Midbrain (tissue), 1 donor: ENCODE data around the gene SNCAIP.
A peak's percentile ranks its signal among the peaks of the same experiment; 100 is the strongest.
"Not testable (repeated sequence)": the region's sequence is repeated elsewhere in the genome, so short reads cannot be mapped to it uniquely, and the experiment has no call there.

Experiments used
- DNase-seq: peaks from one replicate; lab custom pipeline; 2025; lab: John Stamatoyannopoulos, UW

The SNCAIP gene

DNA sequence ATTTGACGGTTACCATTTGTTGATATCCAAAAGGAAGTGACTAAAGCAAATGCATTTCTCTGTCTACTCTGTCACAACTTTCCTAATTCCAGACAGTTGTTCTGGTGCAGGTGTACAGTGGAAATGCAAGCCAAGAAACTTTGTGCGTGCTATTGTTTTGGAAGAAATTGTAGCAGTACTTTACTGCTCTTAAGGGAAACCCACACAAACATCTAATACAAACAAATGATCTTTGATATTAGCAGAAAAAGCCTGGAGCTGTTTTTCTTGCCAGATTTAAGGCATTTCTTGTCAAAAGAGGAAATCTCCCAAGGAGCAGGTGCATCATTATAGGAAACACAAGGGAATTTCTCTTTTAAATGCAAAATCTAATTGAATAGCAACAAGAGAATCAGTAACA, 2.0 kb downstream of the SNCAIP start:
- DNase-seq: no peak

DNA sequence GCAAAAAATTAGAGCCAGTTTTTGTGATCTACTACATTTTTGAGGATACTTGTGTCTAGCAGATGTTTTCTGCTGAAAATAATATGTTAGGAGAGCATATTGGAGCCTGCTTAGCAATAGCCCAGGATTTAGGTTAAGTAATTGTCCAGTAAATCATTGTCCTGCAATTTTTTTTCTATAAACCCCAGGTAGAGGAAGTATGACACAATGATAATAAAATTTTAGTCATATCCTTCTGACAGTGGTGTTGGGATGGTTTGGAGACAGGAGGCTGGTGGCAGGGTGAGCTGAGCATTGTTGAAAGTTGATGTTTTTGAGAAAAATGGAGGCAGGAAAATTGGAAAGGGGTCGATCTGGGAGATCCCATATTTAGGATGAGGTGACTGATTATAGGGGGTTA, 3.5 kb downstream of the SNCAIP start:
- no peak for DNase-seq

DNA sequence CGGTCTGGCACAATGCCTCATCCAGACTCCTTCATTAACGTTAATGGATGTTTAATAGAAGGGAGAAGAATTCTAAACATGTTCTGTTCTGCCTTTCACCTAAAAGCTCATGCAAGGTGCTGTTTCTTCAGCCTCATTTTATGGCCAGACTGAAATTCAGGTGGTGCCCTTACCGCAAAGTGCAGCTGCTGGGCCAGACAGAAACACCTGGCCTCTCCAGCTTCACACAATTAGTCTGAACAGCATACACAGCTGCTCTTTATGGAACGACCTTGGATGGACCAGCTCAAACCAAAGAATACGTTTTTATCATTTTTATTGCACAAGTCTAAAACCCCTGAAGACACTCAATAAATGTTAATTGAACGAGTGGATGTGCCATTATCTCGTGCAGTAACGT, 4.6 kb downstream of the SNCAIP start:
- no peak for DNase-seq

DNA sequence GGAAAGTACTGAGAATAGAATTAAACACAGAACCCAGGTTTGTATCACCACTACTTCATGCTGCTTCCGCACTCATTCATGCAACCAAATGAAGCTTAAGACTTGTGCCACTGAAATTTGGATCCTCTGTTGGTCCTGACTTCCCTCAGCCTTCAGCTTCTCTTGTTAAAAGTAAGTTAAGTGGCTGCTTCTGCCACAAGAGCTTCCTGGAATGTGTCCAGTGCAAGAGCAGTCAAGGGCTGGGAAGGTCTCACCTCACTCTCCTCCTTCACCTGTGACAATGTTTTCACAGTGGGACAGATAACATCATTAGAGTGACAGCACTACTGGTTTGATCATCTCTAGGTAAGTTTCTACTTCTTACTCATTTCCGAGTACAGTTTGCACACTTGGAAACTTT, 7.9 kb downstream of the SNCAIP start:
- no peak for DNase-seq

DNA sequence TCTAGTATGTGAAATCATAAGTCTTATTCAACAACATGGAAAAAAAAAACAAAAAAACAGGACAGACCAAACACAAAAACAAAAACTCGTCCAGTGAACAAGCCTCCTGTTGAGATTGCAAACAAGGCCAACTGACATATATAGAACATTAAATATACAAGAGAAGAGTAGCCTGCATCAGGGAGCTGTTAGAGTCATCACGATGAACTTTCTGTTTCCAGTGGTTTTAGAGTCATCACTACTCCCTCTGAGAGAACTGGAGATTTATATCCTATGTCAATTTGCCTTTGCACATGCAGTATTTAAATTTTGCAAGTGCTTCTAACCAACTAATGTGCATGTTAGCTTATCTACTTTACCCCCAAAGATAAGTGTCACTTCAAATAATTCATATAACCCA, 9.9 kb downstream of the SNCAIP start:
- no peak for DNase-seq

DNA sequence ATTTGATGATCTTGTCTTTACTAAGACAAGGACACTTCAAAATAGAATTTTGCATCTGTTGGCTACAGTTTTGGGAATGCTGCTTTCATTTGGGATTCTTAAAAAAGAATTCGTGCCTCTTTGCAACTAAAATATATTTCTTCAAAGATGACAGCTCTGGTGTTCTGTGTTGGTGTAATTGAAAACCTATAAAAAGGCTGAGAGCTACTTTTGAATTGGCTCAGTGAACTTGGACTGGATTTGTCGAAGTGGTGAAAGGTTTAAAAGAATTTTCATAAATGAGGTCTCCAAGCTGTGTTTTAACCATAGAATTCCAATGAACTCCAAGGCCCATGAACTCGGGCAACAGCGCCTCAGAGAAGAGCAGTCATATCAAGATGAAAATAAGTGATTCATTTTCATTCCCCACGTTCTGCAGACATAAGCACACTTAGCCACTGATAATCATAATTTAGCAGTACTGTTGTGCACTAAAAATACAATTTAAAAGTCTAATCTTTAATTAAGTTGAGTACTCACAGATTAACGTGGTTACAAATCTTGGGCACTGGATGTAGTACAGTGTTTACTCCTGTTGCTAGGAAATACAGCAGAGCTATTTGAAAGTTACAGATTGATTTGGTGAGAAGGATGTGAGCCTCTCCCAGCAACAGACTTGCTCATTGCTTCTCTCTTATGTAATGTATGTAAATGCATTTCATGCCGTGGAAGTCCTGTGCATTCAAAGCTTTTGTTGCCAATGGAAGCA, 10.9 kb downstream of the SNCAIP start:
- no peak for DNase-seq

DNA sequence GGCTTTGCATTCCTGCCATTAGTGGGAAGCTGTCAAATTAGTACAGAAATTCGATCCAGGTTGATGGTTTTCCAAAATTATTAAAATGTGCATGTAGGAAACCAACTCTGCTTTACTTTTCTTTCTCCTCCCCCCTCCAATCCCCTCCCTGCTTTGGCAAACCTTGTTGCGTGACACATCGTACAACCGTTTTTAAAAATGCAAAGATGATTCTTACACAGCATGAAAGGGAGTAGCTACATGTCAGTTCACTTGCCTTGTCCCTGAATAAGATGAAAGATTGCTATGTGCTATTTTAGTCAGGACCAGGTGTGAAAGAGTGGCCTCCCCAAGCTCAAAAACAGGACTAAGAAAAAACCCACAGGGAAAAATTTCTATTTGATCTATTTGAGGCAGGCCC, 11.7 kb downstream of the SNCAIP start:
- no peak for DNase-seq

DNA sequence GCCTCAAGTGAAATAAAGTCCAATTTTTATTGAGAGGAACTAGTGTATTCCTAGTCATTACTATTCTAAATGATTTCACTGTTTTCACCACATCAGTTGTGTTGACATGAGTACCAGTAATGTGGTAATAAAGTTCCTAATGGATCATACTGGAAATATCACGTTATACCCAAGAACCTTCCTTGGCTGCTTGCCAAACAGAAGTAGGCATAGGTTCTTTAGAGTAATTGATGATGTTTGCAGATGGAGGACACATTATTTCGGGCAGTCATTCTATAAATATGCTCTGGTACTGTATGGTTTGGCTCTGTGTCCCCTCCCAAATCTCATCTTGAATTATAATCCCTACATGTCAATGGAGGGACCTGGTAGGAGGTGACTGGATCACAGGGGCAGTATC, 15.1 kb downstream of the SNCAIP start:
- DNase-seq: no peak

DNA sequence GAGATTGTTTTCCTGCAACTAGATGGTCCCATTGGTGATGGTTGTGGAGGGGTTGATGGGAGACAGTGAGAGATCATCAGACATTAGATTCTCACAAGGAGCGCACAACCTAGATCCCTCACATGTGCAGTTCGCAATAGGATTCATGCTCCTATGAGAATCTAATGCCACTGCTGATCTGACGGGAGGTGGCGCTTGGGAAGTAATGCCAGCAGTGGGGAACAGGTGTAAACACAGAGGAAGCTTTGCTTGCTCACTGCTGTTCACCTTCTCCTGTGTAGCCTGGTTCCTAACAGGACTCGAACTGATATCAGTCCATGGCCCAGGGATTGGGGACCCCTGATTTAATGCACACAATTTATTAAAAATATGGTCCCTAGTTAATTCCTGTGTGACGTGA, 18.8 kb downstream of the SNCAIP start:
- DNase-seq: no peak

DNA sequence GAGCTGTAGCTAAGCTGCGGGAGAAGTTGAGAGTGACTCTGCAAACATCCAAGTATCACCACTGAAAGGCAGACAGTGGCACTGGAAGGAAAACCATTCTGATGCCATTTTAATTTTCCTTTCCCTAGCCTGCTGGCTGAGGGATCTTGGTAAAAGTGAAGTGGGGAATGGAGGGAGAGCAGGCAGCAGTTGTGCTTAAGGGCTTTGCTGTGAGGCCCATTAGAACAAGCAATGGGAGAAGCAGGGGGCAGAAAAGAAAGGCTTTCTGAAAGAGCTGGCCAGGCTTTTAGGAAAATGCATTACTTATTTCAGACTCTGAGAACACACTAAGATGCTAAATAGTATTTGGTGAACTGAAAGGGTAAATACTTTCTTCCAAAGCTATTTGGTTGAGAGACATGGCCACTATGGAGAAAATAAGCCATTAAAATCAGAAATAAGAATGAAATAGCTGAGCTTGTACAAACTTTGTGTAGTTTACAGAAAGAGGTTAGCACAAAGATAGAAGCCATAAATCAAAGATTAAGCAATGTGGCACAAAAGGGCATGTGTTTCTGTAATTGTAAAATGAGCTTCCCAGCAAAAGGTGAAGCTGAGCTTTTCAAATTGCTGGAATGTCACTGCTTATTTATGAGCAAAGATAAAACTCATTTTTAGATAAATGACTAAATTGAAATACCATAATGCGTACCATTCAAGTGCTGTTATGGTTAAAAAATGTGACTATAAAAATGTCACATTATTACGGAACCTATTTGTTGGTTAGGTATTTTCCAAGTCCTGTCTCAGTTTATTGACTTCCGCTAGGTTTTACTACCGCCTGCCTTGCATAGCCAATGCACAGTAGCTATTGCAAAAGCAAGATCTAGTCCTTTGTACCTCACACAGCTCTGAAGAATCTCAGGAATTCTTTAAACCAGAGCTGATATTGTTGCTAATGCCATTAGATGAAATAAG, 20.8 kb downstream of the SNCAIP start:
- no peak for DNase-seq

DNA sequence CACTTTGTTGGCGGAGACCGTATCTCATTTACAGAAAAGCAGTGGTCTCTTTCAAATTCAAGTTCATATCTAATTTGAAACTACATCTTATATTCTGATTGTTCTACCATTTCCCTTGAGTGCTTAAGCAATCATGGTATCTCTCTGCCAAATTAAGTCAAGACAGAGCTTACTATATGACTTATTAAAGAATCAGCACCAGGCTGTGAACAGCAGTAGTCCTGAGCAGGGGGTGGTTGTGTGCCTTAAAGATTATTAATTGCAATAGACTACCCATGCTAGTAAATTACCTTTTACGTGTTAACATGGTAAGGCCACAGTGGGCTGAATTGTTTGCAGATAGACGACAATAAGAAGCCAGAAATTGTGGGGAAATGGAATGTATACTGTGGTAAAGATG, 21.5 kb downstream of the SNCAIP start:
- no peak for DNase-seq

DNA sequence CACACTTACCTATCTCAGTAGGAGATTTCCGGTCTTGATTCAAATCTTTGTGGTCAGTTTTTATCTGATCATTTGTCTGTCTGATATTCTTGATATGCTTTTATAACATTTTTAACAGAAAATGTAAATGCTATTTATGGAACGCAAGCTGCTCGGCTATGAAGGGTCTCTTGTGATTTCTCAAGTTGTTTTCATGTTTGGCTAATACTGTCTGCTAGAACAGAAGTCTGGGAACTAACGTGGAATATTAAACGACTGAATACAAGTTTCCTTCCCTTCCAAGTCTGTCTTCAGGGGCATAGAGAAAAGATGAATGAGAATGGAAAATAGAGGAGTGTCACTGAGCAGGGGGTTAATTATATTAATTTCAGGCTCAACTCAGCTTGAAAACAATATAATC, 27.6 kb downstream of the SNCAIP start:
- DNase-seq: no peak

DNA sequence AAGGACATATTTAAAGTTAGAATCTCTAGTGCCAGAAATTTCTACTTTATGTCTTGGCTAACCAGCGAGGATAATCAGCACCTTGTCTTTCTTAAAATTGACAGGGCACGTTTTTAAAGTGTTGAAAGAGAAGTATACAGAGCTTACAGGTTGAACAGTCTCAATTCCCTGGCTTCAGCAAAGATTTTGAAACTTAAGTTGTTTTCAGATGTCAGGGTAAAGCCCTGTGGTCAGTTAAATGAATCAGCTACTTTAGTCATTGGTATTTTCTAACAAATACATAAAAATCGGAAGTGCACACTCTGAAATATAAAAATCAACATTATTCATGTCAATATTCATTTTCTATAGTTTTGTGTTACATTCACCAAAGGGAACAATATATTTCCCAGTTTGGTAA, 29.1 kb downstream of the SNCAIP start:
- DNase-seq: no peak

DNA sequence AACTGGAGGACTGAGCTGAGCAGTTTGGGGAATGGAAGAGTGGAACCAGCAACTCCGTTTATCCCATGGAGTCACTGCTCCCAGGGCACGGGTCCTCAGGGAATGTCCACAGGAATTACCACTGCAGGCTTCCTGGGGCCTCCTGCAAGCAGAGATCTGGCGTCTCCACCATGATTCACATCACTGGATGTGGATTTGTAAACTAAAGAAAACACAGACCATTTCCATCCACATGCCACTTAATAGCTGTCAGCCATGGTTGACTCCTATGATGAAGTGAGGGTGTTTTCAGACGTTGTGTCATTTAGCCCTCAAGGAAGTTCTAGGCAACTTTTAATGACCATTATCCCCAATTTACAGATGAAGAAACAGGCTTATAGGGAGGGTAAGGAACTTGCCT, 30.2 kb downstream of the SNCAIP start:
- DNase-seq: no peak

DNA sequence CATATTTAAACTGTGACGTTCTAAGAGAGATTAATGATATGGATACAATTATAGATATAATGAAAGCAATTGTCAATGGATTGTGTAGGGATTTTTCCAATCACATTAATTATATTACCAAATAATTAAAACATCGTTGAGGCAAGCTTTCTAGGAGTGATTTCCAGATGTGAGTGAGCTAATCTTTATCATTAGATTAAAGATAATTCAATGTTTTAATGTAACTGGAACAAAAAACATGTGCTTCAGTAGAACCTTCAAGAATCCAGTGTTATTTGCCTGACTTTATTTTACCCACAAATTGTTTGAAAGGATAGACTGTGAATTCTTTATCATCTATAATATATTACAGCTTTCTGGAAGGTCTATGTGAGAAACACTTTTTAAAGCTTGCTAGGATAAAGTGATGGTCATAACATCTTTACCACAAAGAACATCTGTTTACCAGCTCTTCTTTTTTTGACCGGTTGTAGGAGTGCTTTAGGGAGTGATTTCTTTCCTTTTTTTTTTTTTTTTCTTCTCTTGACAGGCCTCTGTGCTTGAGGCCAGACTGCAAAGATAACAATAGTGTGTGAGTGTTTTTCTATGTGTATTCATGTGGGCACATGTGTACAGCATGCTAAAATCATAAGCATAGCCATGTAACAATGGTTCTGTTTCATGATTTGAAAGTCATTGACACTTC, 35.0 kb downstream of the SNCAIP start:
- DNase-seq: no peak

DNA sequence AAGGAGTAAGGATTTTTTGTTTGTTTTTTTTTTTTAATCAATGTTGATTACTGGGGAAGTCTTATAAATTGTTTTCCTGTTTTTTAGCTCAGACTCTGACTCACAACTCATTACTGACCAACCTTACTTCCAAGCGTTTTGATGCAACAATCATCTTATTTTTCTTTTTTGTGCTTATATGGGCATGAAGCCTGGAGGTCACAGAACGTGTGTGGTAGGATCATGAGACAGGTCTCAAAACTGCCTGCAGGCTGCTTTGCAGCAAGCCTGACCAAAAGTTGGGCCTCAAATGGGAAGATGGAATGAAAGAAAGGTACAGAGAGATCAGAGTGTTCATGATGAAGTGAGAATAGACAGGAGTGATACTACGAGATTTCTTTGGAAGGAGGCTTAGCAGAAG, 38.5 kb downstream of the SNCAIP start:
- no peak for DNase-seq

DNA sequence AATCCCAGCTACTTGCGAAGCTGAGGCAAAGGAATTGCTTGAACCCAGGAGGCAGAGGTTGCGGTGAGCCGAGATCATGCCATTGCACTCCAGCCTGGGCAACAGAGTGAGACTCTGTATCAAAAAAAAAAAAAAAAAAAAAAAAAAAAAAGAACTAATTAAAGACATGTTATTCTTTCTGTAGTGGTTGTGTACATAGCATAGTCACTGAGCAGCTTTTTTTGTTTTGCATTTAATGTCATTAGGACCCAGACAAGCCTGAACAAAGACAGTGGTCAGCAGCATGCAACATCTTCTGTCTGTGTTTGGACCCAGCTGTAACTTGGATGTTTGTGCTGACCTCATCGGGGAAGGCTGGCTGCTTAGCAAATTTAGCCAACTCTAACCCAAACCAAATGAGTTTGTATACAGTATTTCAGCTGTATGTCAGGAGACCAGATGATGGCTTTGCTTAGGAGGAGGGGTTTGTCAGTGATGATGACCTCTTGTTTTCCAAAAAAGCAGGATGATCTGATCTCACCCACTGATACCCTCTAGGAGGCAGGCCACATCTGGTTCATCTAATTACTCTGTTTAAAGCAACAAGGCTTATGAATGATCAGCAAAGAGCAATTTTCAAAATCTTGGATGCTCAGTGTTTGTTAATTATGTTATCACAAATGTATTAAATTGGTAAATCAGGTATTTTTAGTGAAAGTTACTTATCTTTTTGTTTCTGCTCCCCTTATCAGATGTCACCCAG, 39.5 kb downstream of the SNCAIP start:
- no peak for DNase-seq

DNA sequence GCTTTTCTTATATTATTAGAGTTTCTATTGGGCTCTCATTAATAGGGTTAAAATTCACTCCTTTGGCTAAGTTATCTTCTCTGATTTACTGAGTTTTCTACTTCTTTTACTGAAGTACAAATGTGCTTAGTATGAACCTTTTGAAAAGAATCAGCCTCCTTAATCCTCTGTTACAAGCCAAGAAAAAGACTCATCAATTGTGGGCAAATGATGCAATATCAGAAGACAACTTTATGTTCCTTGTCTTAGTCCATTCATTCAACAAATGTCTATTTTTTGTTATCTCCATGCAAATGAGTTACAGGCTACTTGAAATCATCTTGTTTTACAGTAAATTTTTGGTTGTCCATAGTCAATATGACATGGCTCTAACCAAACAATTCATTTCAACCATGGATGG, 40.3 kb downstream of the SNCAIP start:
- DNase-seq: no peak

DNA sequence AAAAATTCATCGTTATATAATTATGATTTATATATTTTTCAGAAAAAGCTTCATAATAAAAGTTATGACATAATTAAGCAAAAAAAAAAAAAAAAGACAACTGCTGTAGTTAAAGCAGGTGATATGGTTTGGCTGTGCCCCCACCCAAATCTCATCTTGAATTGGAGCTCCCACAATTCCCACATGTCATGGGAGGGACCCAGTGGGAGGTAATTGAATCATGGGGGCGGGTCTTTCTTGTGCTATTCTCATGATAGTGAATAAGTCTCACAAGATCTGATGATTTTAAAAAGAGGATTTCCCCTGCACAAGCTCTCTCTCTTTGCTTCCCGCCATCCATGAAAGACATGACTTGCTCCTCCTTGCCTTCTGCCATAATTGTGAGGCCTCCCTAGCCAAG, 41.3 kb downstream of the SNCAIP start:
- DNase-seq: not testable (repeated sequence)

DNA sequence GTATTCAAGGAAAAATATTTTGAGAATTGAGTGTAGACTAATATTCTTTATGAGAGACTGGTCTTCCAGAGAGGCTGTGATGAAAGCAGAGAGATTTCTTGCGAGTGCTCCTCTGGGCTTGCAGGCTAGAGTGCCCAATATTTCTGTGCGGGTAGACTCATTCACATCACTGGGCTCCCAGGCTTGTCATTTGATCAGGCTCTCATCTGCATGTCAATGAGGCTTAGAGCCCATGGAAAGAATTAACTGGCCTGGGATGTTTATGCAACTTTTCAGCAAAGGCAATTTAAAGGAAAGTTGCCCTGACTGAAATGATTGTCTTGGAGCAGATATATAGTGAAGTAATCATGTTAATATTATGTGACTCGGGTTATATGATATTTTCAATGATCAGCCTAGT, 42.3 kb downstream of the SNCAIP start:
- peak; percentile 29 for DNase-seq

DNA sequence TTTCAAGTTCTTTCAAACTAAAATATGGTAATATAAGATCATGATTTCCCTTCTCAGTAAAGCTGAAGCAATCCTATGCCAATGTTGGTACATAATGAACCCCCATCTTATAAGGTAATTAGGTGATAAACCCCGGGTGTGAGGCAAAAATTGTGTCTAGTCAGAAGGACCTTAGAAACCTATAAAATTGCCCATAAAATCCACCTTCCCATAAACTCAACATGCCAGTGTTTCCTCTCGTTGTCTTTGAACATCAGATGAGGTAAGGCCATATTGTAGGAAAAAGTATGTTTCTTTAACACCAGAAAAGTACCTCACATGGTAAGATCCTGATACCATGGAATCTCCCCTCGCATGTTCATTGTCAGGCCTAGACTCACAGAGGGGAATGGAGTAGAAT, 43.3 kb downstream of the SNCAIP start:
- no peak for DNase-seq

DNA sequence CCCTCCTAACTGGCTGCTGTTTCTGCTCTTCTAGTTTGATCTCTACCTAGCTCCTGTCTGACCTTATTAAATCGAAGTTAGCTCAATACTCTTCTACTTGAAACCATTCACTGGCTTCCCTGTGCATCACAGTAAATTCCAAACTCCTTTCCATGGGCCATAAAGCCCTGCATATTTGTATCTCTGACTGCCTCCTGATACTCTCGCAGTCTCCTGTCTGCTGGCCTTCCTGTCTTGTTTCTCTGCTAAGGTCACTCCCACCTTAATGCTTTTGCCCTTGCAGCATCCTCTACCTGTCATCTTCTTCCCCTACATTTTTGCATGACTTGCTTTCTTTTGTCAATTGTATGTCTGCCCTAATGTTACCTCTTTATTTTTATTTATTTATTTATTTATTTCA, 44.8 kb downstream of the SNCAIP start:
- DNase-seq: no peak
